ENCODE results near the gene ESF1.

- TF ChIP-seq CTCF (tag by site-specific recombination; IDR thresholded peaks at IDR 0.05) (no peak), MZF1 (tag by site-specific recombination; IDR thresholded peaks at IDR 0.05; ENCODE audit: borderline replicate concordance) (no peak), ZNF24 (tag by site-specific recombination; IDR thresholded peaks at IDR 0.05) (no peak), ZNF274 (IDR thresholded peaks at IDR 0.05; ENCODE audit: low read length) (no peak), ZNF274 (tag by site-specific recombination; IDR thresholded peaks at IDR 0.05; ENCODE audit: borderline replicate concordance) (no peak), ZNF776 (tag by site-specific recombination; IDR thresholded peaks at IDR 0.05; ENCODE audit: borderline replicate concordance) (no peak), IKZF3 (tag by site-specific recombination; IDR thresholded peaks at IDR 0.05) (no peak), ZFP41 (tag by site-specific recombination; IDR thresholded peaks at IDR 0.05; ENCODE audit: borderline replicate concordance) (no peak), ZNF324 (tag by site-specific recombination; IDR thresholded peaks at IDR 0.05) (no peak), ZNF510 (tag by site-specific recombination; IDR thresholded peaks at IDR 0.05; ENCODE audit: insufficient replicate concordance) (no peak), ZNF529 (tag by site-specific recombination; IDR thresholded peaks at IDR 0.05; ENCODE audit: insufficient replicate concordance) (no peak), TCF7L2 (IDR thresholded peaks at IDR 0.05; ENCODE audit: borderline replicate concordance, low read depth, low read length) (no peak)
- TF ChIP-seq, protein P1, sequence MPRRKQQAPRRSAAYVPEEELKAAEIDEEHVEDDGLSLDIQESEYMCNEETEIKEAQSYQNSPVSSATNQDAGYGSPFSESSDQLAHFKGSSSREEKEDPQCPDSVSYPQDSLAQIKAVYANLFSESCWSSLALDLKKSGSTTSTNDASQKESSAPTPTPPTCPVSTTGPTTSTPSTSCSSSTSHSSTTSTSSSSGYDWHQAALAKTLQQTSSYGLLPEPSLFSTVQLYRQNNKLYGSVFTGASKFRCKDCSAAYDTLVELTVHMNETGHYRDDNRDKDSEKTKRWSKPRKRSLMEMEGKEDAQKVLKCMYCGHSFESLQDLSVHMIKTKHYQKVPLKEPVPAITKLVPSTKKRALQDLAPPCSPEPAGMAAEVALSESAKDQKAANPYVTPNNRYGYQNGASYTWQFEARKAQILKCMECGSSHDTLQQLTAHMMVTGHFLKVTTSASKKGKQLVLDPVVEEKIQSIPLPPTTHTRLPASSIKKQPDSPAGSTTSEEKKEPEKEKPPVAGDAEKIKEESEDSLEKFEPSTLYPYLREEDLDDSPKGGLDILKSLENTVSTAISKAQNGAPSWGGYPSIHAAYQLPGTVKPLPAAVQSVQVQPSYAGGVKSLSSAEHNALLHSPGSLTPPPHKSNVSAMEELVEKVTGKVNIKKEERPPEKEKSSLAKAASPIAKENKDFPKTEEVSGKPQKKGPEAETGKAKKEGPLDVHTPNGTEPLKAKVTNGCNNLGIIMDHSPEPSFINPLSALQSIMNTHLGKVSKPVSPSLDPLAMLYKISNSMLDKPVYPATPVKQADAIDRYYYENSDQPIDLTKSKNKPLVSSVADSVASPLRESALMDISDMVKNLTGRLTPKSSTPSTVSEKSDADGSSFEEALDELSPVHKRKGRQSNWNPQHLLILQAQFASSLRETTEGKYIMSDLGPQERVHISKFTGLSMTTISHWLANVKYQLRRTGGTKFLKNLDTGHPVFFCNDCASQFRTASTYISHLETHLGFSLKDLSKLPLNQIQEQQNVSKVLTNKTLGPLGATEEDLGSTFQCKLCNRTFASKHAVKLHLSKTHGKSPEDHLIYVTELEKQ (tag by site-specific recombination; IDR thresholded peaks at IDR 0.05; ENCODE audit: borderline replicate concordance) = no peak
- TF ChIP-seq, protein P2, sequence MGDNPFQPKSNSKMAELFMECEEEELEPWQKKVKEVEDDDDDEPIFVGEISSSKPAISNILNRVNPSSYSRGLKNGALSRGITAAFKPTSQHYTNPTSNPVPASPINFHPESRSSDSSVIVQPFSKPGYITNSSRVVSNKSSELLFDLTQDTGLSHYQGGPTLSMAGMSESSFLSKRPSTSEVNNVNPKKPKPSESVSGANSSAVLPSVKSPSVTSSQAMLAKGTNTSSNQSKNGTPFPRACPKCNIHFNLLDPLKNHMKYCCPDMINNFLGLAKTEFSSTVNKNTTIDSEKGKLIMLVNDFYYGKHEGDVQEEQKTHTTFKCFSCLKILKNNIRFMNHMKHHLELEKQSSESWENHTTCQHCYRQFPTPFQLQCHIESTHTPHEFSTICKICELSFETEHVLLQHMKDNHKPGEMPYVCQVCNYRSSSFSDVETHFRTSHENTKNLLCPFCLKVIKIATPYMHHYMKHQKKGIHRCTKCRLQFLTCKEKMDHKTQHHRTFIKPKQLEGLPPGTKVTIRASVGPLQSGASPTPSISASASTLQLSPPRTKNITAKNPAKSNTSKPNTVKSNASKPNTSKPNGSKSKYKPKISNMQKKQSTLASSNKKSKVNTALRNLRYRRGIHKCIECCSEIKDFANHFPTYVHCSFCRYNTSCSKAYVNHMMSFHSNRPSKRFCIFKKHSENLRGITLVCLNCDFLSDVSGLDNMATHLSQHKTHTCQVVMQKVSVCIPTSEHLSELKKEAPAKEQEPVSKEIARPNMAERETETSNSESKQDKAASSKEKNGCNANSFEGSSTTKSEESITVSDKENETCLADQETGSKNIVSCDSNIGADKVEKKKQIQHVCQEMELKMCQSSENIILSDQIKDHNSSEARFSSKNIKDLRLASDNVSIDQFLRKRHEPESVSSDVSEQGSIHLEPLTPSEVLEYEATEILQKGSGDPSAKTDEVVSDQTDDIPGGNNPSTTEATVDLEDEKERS (tag by site-specific recombination; IDR thresholded peaks at IDR 0.05) = no peak
- TF ChIP-seq, protein P3, sequence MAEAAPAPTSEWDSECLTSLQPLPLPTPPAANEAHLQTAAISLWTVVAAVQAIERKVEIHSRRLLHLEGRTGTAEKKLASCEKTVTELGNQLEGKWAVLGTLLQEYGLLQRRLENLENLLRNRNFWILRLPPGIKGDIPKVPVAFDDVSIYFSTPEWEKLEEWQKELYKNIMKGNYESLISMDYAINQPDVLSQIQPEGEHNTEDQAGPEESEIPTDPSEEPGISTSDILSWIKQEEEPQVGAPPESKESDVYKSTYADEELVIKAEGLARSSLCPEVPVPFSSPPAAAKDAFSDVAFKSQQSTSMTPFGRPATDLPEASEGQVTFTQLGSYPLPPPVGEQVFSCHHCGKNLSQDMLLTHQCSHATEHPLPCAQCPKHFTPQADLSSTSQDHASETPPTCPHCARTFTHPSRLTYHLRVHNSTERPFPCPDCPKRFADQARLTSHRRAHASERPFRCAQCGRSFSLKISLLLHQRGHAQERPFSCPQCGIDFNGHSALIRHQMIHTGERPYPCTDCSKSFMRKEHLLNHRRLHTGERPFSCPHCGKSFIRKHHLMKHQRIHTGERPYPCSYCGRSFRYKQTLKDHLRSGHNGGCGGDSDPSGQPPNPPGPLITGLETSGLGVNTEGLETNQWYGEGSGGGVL (tag by site-specific recombination; IDR thresholded peaks at IDR 0.05) = no peak
These were observed 84.0 kb downstream of the ESF1 start for GRCh38 chr20:13700761-13701160.
